Measurements from ENCODE around the gene FYN. TPM values are rescaled to one million over a fixed set of nuclear protein-coding genes. Genes with fewer than 3 reads are reported as not detected.

FYN gene
- total and polyA plus RNA-seq, 4 donors, result 11.2 to 28.3 (median 19.7) TPM

- no peak for TF ChIP-seq REST (IDR thresholded peaks at IDR 0.05)
- TF ChIP-seq ATF3 (IDR thresholded peaks at IDR 0.05), result no peak
- no peak for TF ChIP-seq MAX (IDR thresholded peaks at IDR 0.05)
- no peak for TF ChIP-seq EGR1 (IDR thresholded peaks at IDR 0.05; ENCODE audit: low read depth in 2 of 2)
Observed at GRCh38 chr6:111773501-111774345, 99.5 kb downstream of the FYN start (continued).

- H3K27me3 ChIP-seq (ENCODE audit: control insufficient read depth in 4 of 4, insufficient read depth in 4 of 4, low read length in 3 of 4), result no peaks in the 10 kb centered on the region
- H3K27ac ChIP-seq (ENCODE audit: low read depth in 1 of 2, low read length in 2 of 2), result no peak overlapping the region
- DNase-seq (ENCODE audit: low spot score), result no peak
- H3K4me1 ChIP-seq (ENCODE audit: control insufficient read depth in 4 of 4, insufficient read depth in 4 of 4, low read length in 3 of 4), result no peaks in the 10 kb centered on the region
- 92% methylated on average over 1 of the region's 1 CpG for WGBS
- TF ChIP-seq NR2F2 (IDR thresholded peaks at IDR 0.05), result no peak
- no peak for TF ChIP-seq HNF4G (IDR thresholded peaks at IDR 0.05)
- no peak for TF ChIP-seq RAD21 (IDR thresholded peaks at IDR 0.05)
- no peak for TF ChIP-seq ATF3 (IDR thresholded peaks at IDR 0.05)
- TF ChIP-seq TAF1 (conservative IDR thresholded peaks at IDR 0.05), result no peak
- TF ChIP-seq REST (IDR thresholded peaks at IDR 0.05), result no peak
- TF ChIP-seq ZBTB33 (IDR thresholded peaks at IDR 0.05), result no peak
- no peak for TF ChIP-seq JUND (IDR thresholded peaks at IDR 0.05)
- no peak for TF ChIP-seq FOXA2 (IDR thresholded peaks at IDR 0.05)
- H3K4me3 ChIP-seq (ENCODE audit: low read depth in 1 of 3, low read length in 3 of 3), result no peak overlapping the region
- H3K9me3 ChIP-seq (ENCODE audit: control insufficient read depth in 4 of 4, low read length in 3 of 4), result no peaks in the 10 kb centered on the region
- no peaks in the 10 kb centered on the region for H3K36me3 ChIP-seq (ENCODE audit: control insufficient read depth in 4 of 4, insufficient read depth in 3 of 4, low read depth in 1 of 4, low read length in 3 of 4)
- no peak overlapping the region for H3K9ac ChIP-seq (ENCODE audit: low read depth in 1 of 2, low read length in 2 of 2)
Observed at GRCh38 chr6:111772381-111772780, 100.9 kb downstream of the FYN start.
